ENCODE data around the gene CACNA1H.
"Not testable (repeated sequence)": the region's sequence is repeated elsewhere in the genome, so short reads cannot be mapped to it uniquely, and the experiment has no call there.

CACNA1H gene

GRCh38 chr16:1213796-1214372 lies 61.0 kb downstream of the CACNA1H start:
- no peak for DNase-seq (ENCODE audit: low spot score)

GRCh38 chr16:1214719-1215118 lies 61.8 kb downstream of the CACNA1H start:
- no peak for DNase-seq (ENCODE audit: low spot score)

GRCh38 chr16:1215574-1216295 lies 62.8 kb downstream of the CACNA1H start:
- no peak for DNase-seq (ENCODE audit: low spot score)

- no peak for DNase-seq (ENCODE audit: low spot score)
These were observed 63.4 kb downstream of the CACNA1H start for GRCh38 chr16:1216296-1216619.

- DNase-seq (ENCODE audit: low spot score), result no peak
These were observed 63.9 kb downstream of the CACNA1H start for GRCh38 chr16:1216681-1217400.

GRCh38 chr16:1217526-1217925 lies 64.6 kb downstream of the CACNA1H start:
- no peak for DNase-seq (ENCODE audit: low spot score)

GRCh38 chr16:1218061-1218929 lies 65.4 kb downstream of the CACNA1H start:
- no peak for DNase-seq (ENCODE audit: low spot score)

- DNase-seq (ENCODE audit: low spot score), result no peak
These were observed 66.2 kb downstream of the CACNA1H start for GRCh38 chr16:1218930-1219611.

- DNase-seq (ENCODE audit: low spot score), result no peak
These were observed 67.3 kb downstream of the CACNA1H start for GRCh38 chr16:1220098-1220728.

GRCh38 chr16:1220841-1221627 lies 68.1 kb downstream of the CACNA1H start:
- DNase-seq (ENCODE audit: low spot score), result no peak

GRCh38 chr16:1221628-1222552 lies 69.0 kb downstream of the CACNA1H start:
- DNase-seq (ENCODE audit: low spot score), result no peak

- DNase-seq (ENCODE audit: low spot score), result no peak
These were observed 69.8 kb downstream of the CACNA1H start for GRCh38 chr16:1222553-1223354.

GRCh38 chr16:1223355-1224214 lies 70.7 kb downstream of the CACNA1H start:
- no peak for DNase-seq (ENCODE audit: low spot score)

GRCh38 chr16:1224558-1224957 lies 71.7 kb downstream of the CACNA1H start:
- no peak for DNase-seq (ENCODE audit: low spot score)

GRCh38 chr16:1225051-1225451 lies 72.1 kb downstream of the CACNA1H start, which contains the start of gene TPSG1:
TPSG1 (minus strand) TSS chr16:1225268; CDS start chr16:1225252, 16 bp downstream.
- DNase-seq (ENCODE audit: low spot score), result no peak

- DNase-seq (ENCODE audit: low spot score), result not testable (repeated sequence)
These were observed 72.9 kb downstream of the CACNA1H start for GRCh38 chr16:1225728-1226311.

- not testable (repeated sequence) for DNase-seq (ENCODE audit: low spot score)
These were observed 73.8 kb downstream of the CACNA1H start for GRCh38 chr16:1226692-1227091.

Measured in CD4-positive, alpha-beta T cell treated with Interleukin-2 at 100 ng/mL for 4 hours (primary cell).